ENCODE results near the gene GOLGA6C.
"Not testable (repeated sequence)": the region's sequence is repeated elsewhere in the genome, so short reads cannot be mapped to it uniquely, and the experiment has no call there.

The GOLGA6C gene

DNA sequence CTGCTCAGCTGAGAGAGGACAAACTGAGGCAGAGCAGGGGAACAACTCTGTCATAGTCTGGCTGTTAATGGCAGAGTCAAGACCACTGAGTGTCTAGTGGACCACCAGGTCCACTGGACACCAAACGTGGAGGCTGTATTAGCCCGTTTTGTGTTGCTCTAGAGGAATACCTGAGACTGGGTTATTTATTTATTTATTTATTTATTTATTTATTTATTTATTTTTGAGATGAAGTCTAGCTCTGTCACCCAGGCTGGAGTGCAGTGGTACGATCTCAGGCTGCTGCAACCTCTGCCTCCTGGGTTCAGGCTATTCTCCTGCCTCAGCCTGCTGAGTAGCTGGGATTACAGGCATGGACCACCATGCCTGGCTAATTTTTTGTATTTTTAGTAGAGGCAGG, 40.6 kb upstream of the GOLGA6C start:
- not testable (repeated sequence) for H3K4me3 Mint-ChIP-seq; ATAC-seq (replicated peaks); H3K9me3 Mint-ChIP-seq; H3K27ac Mint-ChIP-seq; H3K27me3 Mint-ChIP-seq; DNase-seq
- Mint-ChIP-seq H3K4me1 (peaks cover 23 to 26% of the 10 kb centered on the region in 2 donors), H3K36me3 (peaks cover 4 to 19% of the 10 kb centered on the region in 2 donors)

DNA sequence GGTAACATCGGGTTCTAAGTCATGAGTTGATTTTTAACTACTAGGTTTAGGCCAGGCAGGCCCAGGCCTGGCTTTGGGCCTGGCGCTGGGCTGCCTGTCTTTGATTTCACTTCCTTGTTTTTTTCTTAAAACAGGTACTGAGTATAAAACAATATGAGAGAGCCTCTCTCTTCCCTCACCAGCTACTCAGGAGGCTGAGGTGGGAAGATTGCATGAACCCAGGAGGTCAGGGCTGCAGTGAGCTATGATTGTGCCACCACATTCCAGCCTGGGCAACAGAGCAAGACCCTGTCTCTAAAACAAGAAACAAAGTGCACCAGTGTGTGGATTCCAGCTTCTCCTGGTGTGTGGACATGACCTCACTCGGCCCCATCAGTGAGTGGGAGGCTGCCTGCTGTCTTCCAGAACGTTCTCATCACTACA, 38.6 kb upstream of the GOLGA6C start:
- peak; percentile 51 for DNase-seq
- peaks cover 23 to 26% of the 10 kb centered on the region in 2 donors for H3K4me1 Mint-ChIP-seq
- H3K27ac Mint-ChIP-seq: peak overlapping the region; percentile 72
- H3K27me3 Mint-ChIP-seq, H3K9me3 Mint-ChIP-seq, H3K36me3 Mint-ChIP-seq: not testable (repeated sequence)
- ATAC-seq (replicated peaks): peak; percentile 83 to 87
- H3K4me3 Mint-ChIP-seq: peak overlapping the region; percentile 10 to 23

DNA sequence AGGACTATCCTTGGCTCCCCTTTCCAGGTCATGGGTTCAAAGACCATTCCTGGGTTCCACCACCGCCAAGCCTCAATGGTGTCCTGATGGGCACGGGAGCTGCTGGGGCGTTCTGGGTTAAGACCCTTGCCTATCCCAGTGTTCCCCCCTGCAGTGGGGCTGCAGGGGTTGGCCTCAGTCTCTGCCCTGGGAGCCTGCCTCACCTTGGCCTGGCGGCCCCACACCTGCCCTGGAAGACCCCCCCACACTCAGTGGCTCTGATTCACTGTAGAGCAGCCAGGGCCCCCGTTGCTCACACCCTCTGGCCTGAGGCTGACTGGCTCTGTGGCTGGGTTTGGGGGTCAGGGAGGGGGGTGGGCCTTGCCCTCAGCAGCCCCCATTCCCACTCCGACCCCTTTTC, 34.4 kb upstream of the GOLGA6C start:
- DNase-seq (no peak), ATAC-seq (replicated peaks) (no peak)

DNA sequence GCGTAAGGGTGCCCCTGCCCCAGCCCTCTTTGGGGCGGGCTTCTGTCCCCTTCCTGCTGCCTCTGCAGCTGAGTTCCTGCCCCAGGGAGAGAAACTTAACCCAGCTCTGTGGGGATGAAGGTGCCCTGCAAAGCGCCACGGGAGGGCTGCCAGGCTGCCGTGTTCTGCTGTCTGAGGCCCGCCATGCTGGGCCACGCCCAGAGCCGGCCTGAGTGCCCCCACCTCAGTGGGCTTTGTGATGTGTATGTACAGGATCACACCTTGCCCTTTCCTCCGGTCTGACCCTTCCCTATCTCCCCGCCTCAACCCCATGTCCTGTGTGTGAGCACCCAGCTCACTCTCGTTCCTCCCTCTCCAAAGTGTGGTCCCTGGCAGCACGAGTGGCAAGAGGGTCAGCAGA, 33.9 kb upstream of the GOLGA6C start:
- DNase-seq (no peak), ATAC-seq (replicated peaks) (no peak)
- Mint-ChIP-seq H3K27ac (no peak overlapping the region), H3K27me3 (peaks cover 16 to 26% of the 10 kb centered on the region in 2 donors), H3K36me3 (peaks cover 0 to 1% of the 10 kb centered on the region in 2 donors), H3K9me3 (no peaks in the 10 kb centered on the region), H3K4me1 (peaks cover 11 to 14% of the 10 kb centered on the region in 2 donors), H3K4me3 (no peak overlapping the region)

More for the DNA sequence above, 34.4 kb upstream of the GOLGA6C start:
- no peaks in the 10 kb centered on the region for H3K9me3 Mint-ChIP-seq
- H3K36me3 Mint-ChIP-seq: peaks cover 0 to 1% of the 10 kb centered on the region in 2 donors
- peaks cover 16 to 26% of the 10 kb centered on the region in 2 donors for H3K27me3 Mint-ChIP-seq
- no peak overlapping the region for H3K4me3 Mint-ChIP-seq
- H3K4me1 Mint-ChIP-seq: peaks cover 17 to 18% of the 10 kb centered on the region in 2 donors
- no peak overlapping the region for H3K27ac Mint-ChIP-seq

DNA sequence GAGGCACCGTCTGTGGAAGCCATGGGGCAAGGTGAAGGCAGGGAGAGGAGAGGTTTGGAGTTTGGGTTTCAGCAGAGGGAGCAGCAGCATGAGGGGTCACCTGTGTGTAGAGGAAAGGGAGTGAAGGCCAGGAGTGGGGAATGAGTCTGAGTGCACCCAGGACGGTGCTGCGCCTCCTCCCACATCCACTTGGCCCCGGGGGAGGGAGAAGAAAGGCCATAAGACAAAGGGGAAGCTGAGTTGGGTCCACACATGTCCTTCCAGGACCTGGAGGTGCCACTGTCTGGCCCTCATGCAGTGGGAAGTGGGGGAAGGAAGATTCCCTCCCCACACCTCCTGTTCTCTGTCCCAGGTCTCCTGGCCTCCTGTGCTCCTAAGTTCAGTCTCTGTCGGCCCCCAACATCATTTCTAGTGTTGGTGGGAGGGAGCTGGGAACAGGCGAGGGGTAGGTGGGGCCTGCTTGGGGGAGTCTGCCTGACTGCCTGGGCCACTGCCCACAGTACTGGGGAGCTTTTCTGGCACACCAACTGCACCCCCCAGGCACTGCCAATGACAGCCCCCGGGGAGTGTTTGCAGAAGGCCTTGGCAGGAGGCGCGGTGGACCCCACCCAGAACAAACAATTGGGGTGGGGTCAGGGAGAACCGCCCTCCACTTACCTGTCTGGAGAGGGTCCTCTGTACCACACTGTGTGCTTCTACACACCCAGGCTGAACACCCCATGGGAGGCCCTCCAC, 32.9 kb upstream of the GOLGA6C start:
- not testable (repeated sequence) for H3K27ac Mint-ChIP-seq; H3K9me3 Mint-ChIP-seq; H3K4me1 Mint-ChIP-seq; H3K36me3 Mint-ChIP-seq; H3K4me3 Mint-ChIP-seq; DNase-seq; ATAC-seq (replicated peaks)
- peaks cover 16 to 26% of the 10 kb centered on the region in 2 donors for H3K27me3 Mint-ChIP-seq

DNA sequence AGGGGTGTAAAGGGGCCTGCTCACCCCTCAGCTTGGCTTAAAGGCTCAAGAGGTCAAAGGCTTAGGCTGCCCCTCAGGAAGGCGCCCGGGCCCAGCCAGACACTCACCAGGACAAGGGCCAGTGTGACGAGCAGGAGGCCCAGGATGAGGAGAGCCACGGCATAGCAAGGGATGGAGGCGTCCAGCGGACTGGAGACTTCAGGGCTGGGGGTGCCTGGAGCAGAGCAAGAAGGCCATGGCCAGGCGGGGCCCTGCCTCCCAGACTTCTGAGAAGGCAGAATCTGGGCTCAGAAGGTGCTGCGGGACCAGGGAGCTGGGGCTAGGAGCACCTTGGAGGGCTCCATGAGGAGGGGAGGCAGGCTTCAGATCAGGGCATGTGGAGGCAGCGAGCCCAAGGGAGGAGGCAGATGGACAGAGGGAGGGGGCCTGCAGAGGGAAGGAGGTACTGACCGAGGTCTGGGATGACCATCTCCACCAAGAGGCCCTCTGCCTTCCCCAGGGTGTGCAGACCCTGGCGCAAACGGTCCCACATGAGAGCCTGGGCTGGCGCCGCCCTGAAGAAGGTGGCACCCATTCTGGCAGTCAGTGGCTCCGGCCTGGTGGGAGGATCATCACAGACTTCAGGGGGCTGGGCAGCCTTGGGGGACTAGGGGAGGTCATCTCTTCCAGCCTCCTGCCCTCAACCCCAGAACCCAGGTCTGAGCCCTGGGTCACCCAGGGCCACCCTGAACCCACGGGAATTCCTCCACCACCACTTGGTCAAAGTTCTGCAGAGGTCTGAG, 32.0 kb upstream of the GOLGA6C start:
- H3K4me3 Mint-ChIP-seq: no peak overlapping the region
- H3K36me3 Mint-ChIP-seq: peaks cover 0 to 1% of the 10 kb centered on the region in 2 donors
- H3K27ac Mint-ChIP-seq: peak overlapping the region; percentile 21
- peaks cover 0 to 3% of the 10 kb centered on the region in 2 donors for H3K4me1 Mint-ChIP-seq
- no peak for DNase-seq
- no peak for ATAC-seq (replicated peaks)
- no peaks in the 10 kb centered on the region for H3K9me3 Mint-ChIP-seq
- H3K27me3 Mint-ChIP-seq: peaks cover 16 to 26% of the 10 kb centered on the region in 2 donors

DNA sequence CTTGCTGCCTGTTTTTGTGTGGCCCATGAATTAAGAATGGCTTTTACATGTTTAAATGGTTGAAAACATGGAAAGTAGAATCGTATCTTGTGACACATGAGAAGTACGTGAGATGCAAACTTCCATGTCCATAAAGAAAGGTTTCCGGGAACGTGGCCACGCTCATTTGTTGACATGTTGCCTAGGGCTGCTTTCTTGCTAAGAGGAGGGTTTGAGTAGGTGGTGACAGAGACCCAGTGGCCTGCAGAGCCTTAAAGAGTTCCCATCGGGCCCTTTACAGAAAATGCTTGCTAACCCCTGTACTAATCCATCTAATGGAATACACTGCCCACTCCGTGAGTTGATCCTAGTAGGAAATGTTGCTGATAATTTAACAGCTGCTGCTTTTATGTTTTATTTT, 31.0 kb upstream of the GOLGA6C start:
- ATAC-seq (replicated peaks): not testable (repeated sequence)

DNA sequence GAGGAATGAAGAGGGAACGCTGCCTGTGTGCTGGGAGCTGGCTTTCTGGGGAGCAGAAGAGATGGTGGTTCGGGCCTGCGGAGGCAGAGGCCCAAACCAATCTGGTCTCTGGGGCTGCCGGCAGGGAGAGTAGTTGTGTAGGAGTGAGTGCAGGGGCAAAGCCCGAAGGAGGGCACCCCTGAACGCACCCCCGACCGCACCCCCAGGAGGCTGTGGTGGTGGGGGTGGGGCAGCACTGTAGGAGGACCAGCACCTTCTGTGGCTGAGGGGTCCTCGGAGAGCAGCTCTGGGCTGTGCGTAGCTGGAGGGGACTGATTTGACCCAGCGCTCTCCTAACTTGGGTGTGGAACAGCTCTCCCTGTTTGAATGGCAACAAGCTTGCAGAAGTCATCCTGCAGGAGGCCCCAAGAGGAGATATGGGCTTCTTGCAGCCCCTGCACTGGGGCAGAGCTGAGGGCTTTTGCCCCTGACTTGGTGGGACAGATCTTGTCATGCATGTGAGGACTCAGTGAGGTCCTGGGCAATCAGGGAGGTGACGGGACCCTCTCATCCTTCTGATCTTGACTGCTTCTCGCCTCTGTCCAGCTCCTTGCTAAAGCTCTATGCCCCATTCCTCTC, 30.4 kb upstream of the GOLGA6C start:
- Mint-ChIP-seq H3K27ac (no peak overlapping the region), H3K4me3 (no peak overlapping the region), H3K9me3 (no peaks in the 10 kb centered on the region), H3K27me3 (peaks cover 30 to 40% of the 10 kb centered on the region in 2 donors), H3K4me1 (peaks cover 0 to 3% of the 10 kb centered on the region in 2 donors), H3K36me3 (peaks cover 0 to 1% of the 10 kb centered on the region in 2 donors)
- ATAC-seq (replicated peaks): no peak
- DNase-seq: no peak

More for the DNA sequence above, 31.0 kb upstream of the GOLGA6C start:
- peaks cover 23 to 33% of the 10 kb centered on the region in 2 donors for H3K27me3 Mint-ChIP-seq
- not testable (repeated sequence) for H3K4me1 Mint-ChIP-seq, H3K27ac Mint-ChIP-seq, H3K4me3 Mint-ChIP-seq, H3K9me3 Mint-ChIP-seq, H3K36me3 Mint-ChIP-seq, DNase-seq

DNA sequence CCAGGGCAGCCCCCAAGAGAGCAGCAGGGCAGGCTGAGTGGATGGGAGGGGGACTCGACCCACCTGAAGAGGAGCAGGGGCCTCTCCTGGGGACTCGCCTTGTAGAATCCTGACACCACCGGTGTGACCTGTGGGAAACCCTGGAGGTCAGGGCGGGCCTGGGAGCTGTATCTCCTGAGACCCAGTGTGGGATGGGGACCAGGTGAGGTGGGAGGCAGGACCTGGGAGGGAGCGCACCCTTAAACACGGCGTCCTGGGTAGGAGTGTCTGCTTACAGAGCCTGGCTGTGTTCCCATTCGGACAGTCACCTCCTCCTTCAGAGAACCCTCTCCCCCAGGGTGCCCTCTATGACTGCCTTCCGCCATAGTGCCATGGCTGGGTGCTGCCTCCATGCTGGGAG, 29.3 kb upstream of the GOLGA6C start:
- Mint-ChIP-seq H3K27me3 (peaks cover 35 to 43% of the 10 kb centered on the region in 2 donors), H3K4me1 (peaks cover 0 to 3% of the 10 kb centered on the region in 2 donors), H3K36me3 (peaks cover 0 to 1% of the 10 kb centered on the region in 2 donors)

DNA sequence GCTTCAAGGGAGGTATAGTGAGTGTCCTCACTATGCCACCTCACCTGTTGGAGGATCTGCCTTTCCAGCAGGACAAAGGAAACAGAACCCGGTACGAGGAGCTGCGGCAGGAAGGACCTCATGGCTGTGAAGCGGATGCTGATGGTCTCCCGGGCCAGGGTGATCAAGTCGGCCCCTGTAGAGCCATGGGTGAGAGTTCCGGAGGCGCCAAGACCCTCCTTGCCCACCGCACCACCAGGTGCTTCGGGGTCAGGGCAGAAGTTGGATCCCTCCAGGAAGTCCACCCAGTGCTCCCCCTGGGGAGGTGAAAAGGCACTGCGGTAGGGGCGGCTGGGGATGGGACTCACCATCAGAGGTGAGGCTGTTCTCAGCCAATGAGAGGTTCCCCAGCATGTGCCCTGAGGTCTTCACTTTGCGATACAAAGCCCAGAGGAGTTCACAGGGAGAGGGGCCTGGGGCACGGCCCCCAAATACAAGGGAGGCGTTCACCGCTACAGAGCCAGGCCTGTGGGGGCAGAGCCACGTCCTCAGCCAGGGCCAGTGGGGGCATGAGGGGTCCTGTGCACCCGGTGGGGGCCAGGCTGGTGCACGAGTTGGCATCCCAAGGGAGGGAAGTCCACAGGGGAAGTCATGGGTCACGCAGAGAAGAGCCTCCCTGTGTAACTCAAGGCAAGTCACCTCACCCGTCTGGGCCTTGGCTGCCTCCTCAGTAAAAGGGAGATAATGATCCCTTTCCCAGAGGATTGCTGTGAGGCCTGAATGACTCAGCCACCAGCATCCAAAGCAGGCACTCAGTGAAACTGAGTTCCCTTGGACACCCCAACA, 28.7 kb upstream of the GOLGA6C start:
- Mint-ChIP-seq H3K36me3 (peaks cover 0 to 1% of the 10 kb centered on the region in 2 donors), H3K27ac (no peak overlapping the region), H3K27me3 (peaks cover 34 to 49% of the 10 kb centered on the region in 2 donors), H3K4me1 (peaks cover 0 to 3% of the 10 kb centered on the region in 2 donors), H3K9me3 (no peaks in the 10 kb centered on the region), H3K4me3 (no peak overlapping the region)
- DNase-seq (no peak), ATAC-seq (replicated peaks) (no peak)

More for the DNA sequence above, 29.3 kb upstream of the GOLGA6C start:
- H3K27ac Mint-ChIP-seq: no peak overlapping the region
- no peak for ATAC-seq (replicated peaks)
- no peak for DNase-seq
- no peak overlapping the region for H3K4me3 Mint-ChIP-seq
- no peaks in the 10 kb centered on the region for H3K9me3 Mint-ChIP-seq

DNA sequence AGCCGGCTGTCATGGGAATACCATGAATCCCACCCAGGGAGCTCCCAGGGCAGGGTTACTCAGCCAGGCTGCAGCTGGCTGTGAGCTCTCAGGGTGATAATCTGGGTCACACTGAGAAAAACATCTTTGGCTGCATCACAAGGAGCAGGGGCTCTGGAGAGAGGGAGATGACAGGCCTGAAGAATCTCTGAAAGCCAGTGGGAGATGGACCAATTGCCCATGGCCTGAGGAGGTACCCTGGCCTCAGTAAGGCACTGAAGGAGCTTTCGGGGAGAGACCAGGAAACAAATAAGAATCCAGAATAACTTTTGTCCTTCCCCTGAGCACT, 28.2 kb upstream of the GOLGA6C start:
- Mint-ChIP-seq H3K36me3 (peaks cover 0 to 1% of the 10 kb centered on the region in 2 donors), H3K4me1 (peaks cover 0 to 1% of the 10 kb centered on the region in 2 donors), H3K9me3 (no peaks in the 10 kb centered on the region), H3K4me3 (no peak overlapping the region), H3K27ac (no peak overlapping the region), H3K27me3 (peaks cover 31 to 52% of the 10 kb centered on the region in 2 donors)
- no peak for ATAC-seq (replicated peaks)
- no peak for DNase-seq

DNA sequence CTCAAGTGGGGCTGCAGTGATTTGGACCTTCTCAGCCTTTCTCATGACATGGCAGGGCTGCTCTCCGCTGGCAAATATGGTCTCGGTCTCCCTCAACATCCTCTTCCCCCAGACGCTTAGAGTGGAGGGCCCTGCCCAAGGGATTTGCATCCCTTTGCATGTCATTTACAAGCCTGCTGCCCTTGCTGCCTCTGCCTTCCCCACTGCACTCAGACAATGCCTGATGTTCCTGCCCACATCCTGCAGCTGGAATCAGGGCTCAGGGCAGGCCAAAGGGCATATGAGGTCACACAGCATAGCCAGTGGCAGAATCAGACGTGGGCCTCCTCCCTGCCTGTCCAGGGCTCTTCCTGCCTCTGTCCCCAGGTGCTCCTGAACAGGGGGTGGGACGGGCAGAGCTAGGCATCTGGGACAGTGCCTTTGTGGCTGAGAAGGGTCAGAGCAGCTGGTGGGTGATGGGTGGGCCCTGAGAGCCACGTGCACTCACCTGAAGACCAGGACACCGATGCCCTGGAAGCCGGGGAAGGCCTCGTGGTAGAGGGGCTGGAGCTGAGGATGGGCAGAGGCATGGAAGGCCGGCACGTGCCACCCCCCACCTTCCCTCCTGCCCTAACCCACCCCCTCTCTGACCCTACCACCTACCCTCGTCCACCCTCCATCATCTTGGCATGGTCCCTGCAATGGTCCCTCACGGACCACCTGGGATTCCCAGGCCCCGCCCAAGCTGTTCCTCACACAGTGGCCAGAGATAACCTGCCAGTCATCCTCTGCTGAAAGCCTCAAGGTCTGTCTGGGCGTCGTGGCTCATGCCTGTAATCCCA, 27.4 kb upstream of the GOLGA6C start:
- DNase-seq (no peak), ATAC-seq (replicated peaks) (no peak)
- H3K36me3 Mint-ChIP-seq: no peaks in the 10 kb centered on the region
- H3K27me3 Mint-ChIP-seq: peaks cover 32 to 54% of the 10 kb centered on the region in 2 donors
- no peak overlapping the region for H3K27ac Mint-ChIP-seq
- no peaks in the 10 kb centered on the region for H3K9me3 Mint-ChIP-seq
- no peaks in the 10 kb centered on the region for H3K4me1 Mint-ChIP-seq
- no peak overlapping the region for H3K4me3 Mint-ChIP-seq

DNA sequence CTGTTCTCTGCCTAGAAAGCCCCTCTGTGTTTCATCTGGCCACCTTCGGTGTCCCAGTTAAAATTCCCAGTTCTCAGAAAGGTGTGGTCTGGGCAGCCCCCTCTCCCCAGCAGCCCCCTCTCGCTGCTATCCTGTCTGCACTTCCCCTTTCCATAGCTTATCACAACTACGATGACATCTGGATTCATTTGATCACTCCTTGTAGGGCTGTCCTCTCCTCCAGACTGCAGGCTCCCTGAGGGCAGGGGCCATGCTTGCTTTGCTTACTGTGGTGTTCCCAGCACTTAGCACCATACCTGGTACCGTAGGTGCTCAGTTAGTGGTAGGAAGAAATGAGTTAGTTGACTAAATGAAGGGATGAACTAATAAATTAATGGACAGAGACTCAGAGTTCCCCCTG, 26.3 kb upstream of the GOLGA6C start:
- no peak for ATAC-seq (replicated peaks)
- no peak overlapping the region for H3K27ac Mint-ChIP-seq
- H3K36me3 Mint-ChIP-seq: no peaks in the 10 kb centered on the region
- no peaks in the 10 kb centered on the region for H3K9me3 Mint-ChIP-seq
- H3K4me3 Mint-ChIP-seq: no peak overlapping the region
- peaks cover 39 to 43% of the 10 kb centered on the region in 2 donors for H3K27me3 Mint-ChIP-seq
- H3K4me1 Mint-ChIP-seq: no peaks in the 10 kb centered on the region
- no peak for DNase-seq

All from stimulated activated naive B cell treated with anti-CD40 and anti-IgM and Interleukin-4, amounts not matched to agents 10 μg/mL and 1 μg/mL and 100 μg/mL, for 72 hours (primary cell).